Bronchial epithelial cell (primary cell): ENCODE data around the gene SMIM29. TPM values are rescaled to one million over a fixed set of nuclear protein-coding genes. Genes with fewer than 3 reads are reported as not detected.
"Not testable (repeated sequence)": the region's sequence is repeated elsewhere in the genome, so short reads cannot be mapped to it uniquely, and the experiment has no call there.

Source experiments
- DNase-seq: peaks from one replicate; pipeline ENCODE4 v3.0.0-alpha.2; 2010; ENCODE audit warnings: low read depth
- FAIRE-seq: peaks from 2 replicates; lab custom pipeline; 2011; peaks lifted over from hg19 to GRCh38; lab: Jason Lieb, UNC
- H3K27me3 ChIP-seq: 2 replicates; pipeline ENCODE4 v1.5.1; 2011; ENCODE audit warnings: low read length; ENCODE audit not compliant: control insufficient read depth, insufficient read depth
- H3K36me3 ChIP-seq: 2 replicates; pipeline ENCODE4 v1.5.1; 2011; ENCODE audit warnings: low read length; ENCODE audit not compliant: control insufficient read depth, insufficient read depth
- H3K4me3 ChIP-seq: 2 replicates; pipeline ENCODE4 v1.5.1; 2011; ENCODE audit warnings: mild to moderate bottlenecking, low read depth, low read length, control low read depth
- CTCF ChIP-seq: IDR thresholded peaks from 2 replicates; pipeline ENCODE4 v1.5.1; 2011; ENCODE audit warnings: mild to moderate bottlenecking, moderate library complexity, low read length, control low read depth, inconsistent platforms; ENCODE audit not compliant: insufficient read depth, severe bottlenecking
- total RNA-seq: library from RNA; depleted of rRNA; stranded (reverse); fragments of >200 nt; gene quantifications from 2 replicates; pipeline ENCODE4 v1.2.1, GENCODE V29; 2014

Gene SMIM29
- total RNA-seq, 1 donor from 2014 or later = 11.6 TPM

GRCh38 chr6:34259529-34260069 lies 10.8 kb upstream of the SMIM29 start:
- TF ChIP-seq CTCF = no peak
- no peak for DNase-seq
- Histone ChIP-seq H3K36me3 (no peaks in the 10 kb centered on the region), H3K4me3 (no peak overlapping the region), H3K27me3 (no peaks in the 10 kb centered on the region)
- FAIRE-seq = no peak

- H3K36me3 ChIP-seq, H3K27me3 ChIP-seq, FAIRE-seq, DNase-seq, H3K4me3 ChIP-seq: not testable (repeated sequence)
Observed at GRCh38 chr6:34252395-34252794, 3.6 kb upstream of the SMIM29 start.

GRCh38 chr6:34249469-34250261 lies 859 bp upstream of the SMIM29 start:
- no peak for FAIRE-seq
- DNase-seq = no peak
- Histone ChIP-seq H3K4me3 (peak overlapping the region; percentile 52), H3K27me3 (no peaks in the 10 kb centered on the region), H3K36me3 (peaks cover 2% of the 10 kb centered on the region)
- TF ChIP-seq CTCF = no peak

- H3K36me3 ChIP-seq = peaks cover 2% of the 10 kb centered on the region
- FAIRE-seq (no peak), DNase-seq (no peak)
- H3K4me3 ChIP-seq = peak overlapping the region; percentile 52
- no peaks in the 10 kb centered on the region for H3K27me3 ChIP-seq
- TF ChIP-seq CTCF = no peak
Observed at GRCh38 chr6:34248198-34248726, 544 bp downstream of the SMIM29 start.

GRCh38 chr6:34247481-34248197 lies 1.2 kb downstream of the SMIM29 start:
- Histone ChIP-seq H3K36me3 (peaks cover 2% of the 10 kb centered on the region), H3K27me3 (no peaks in the 10 kb centered on the region), H3K4me3 (no peak overlapping the region)
- DNase-seq (no peak), FAIRE-seq (no peak)
- no peak for TF ChIP-seq CTCF
